ENCODE measurements around the gene TMPRSS9.

DNA sequence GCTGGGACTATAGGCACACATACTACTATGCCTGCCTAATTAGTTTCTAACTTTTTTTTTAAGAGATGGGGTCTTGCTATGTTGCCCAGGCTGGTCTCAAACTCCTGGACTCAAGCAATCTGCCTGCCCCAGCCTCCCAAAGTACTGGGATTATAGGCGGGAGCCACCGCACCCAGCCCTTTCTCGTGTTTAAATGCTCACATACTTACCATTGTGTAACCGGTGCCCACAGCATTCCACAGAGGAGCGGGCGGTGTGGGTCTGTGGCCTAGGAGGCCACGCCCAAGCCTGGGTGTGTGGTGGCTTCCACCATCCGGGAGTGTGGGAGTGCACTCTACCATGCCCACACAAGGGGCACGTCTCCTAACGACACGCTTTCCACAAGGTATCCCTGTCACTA is 89.0 kb downstream of the TMPRSS9 start:
- TF ChIP-seq CTCF (IDR thresholded peaks at IDR 0.05) (no peak), POLR2A (IDR thresholded peaks at IDR 0.05) (no peak)
